Neural progenitor cell (in vitro differentiated cells): ENCODE results near the gene MYCBPAP.

Source experiments
- CTCF ChIP-seq: fragments of 200-600 bp; sonication (generic); IDR thresholded peaks from 2 replicates; pipeline ENCODE4 v1.5.1; 2017; ENCODE audit warnings: antibody characterized with exemption, mild to moderate bottlenecking
- EZH2 ChIP-seq: fragments of 200-600 bp; sonication (generic); IDR thresholded peaks from 2 replicates; pipeline ENCODE4 v1.6.1; 2017; ENCODE audit warnings: antibody characterized with exemption, mild to moderate bottlenecking, moderate library complexity
- EZH2phosphoT487 ChIP-seq: fragments of 200-600 bp; sonication (generic); IDR thresholded peaks from 2 replicates; pipeline ENCODE4 v1.6.1; 2017; ENCODE audit warnings: antibody characterized with exemption

GRCh38 chr17:50465635-50466034 is 42.6 kb upstream of the MYCBPAP start:
- no peak for TF ChIP-seq CTCF
- no peak for TF ChIP-seq EZH2
- TF ChIP-seq EZH2phosphoT487: no peak
